Measurements from ENCODE around the gene SOD2.
"Not testable (repeated sequence)": the region's sequence is repeated elsewhere in the genome, so short reads cannot be mapped to it uniquely, and the experiment has no call there.

Gene SOD2

GRCh38 chr6:159713984-159714383 lies 20.9 kb upstream of the SOD2 start:
- Histone ChIP-seq H3K4me3 (ENCODE audit: low read length) (no peak overlapping the region), H3K36me3 (ENCODE audit: control insufficient read depth, insufficient read depth, low read length) (no peaks in the 10 kb centered on the region), H3K9ac (ENCODE audit: low read length) (no peak overlapping the region), H3K27me3 (ENCODE audit: control insufficient read depth, insufficient read depth, low read length) (no peaks in the 10 kb centered on the region), H3K4me1 (ENCODE audit: control insufficient read depth, insufficient read depth, low read length) (peaks cover 9% of the 10 kb centered on the region), H3K27ac (ENCODE audit: low read depth, low read length) (no peak overlapping the region)

GRCh38 chr6:159712389-159712788 lies 19.3 kb upstream of the SOD2 start:
- not testable (repeated sequence) for H3K36me3 ChIP-seq (ENCODE audit: control insufficient read depth, insufficient read depth, low read length); H3K27me3 ChIP-seq (ENCODE audit: control insufficient read depth, insufficient read depth, low read length); H3K4me3 ChIP-seq (ENCODE audit: low read length); H3K4me1 ChIP-seq (ENCODE audit: control insufficient read depth, insufficient read depth, low read length); H3K9ac ChIP-seq (ENCODE audit: low read length); H3K27ac ChIP-seq (ENCODE audit: low read depth, low read length)

- H3K9ac ChIP-seq (ENCODE audit: low read length); H3K4me3 ChIP-seq (ENCODE audit: low read length): not testable (repeated sequence)
Measured at GRCh38 chr6:159710603-159711002, 17.6 kb upstream of the SOD2 start.

DNA sequence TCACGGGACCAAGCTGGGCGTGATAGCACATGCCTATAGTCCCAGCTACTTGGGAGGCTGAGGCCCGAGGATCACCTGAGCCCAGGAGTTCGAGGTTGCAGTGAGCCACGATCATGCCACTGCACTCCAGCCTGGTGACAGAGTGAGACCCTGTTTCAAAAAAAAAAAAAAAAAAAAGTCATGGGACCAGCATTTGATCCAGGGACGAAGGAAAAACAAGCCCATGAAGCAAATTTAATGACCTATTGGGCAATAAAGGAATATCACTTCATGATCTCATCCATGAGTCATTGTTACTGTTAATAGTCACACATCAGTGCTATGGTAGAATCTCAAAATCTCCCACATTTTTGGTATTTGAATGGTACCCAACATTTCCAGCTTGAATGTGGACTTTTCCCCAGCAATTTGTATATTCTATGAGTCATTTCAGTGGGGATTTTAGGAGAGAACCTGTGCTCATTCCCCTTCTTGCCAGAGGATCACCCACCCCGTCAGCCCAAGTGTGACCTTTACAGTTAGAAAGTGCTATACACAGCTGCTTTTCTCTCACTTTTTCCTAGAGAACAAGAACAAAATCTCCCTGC lies 8.5 kb upstream of the SOD2 start:
- peak overlapping the region; percentile 18 for H3K27ac ChIP-seq (ENCODE audit: low read depth, low read length)
- H3K27me3 ChIP-seq (ENCODE audit: control insufficient read depth, insufficient read depth, low read length) = no peaks in the 10 kb centered on the region
- H3K36me3 ChIP-seq (ENCODE audit: control insufficient read depth, insufficient read depth, low read length) = no peaks in the 10 kb centered on the region
- H3K4me1 ChIP-seq (ENCODE audit: control insufficient read depth, insufficient read depth, low read length) = no peaks in the 10 kb centered on the region
- no peak overlapping the region for H3K4me3 ChIP-seq (ENCODE audit: low read length)
- no peak overlapping the region for H3K9ac ChIP-seq (ENCODE audit: low read length)

More at GRCh38 chr6:159710603-159711002, 17.6 kb upstream of the SOD2 start:
- H3K4me1 ChIP-seq (ENCODE audit: control insufficient read depth, insufficient read depth, low read length); H3K36me3 ChIP-seq (ENCODE audit: control insufficient read depth, insufficient read depth, low read length); H3K27ac ChIP-seq (ENCODE audit: low read depth, low read length); H3K27me3 ChIP-seq (ENCODE audit: control insufficient read depth, insufficient read depth, low read length): not testable (repeated sequence)

DNA sequence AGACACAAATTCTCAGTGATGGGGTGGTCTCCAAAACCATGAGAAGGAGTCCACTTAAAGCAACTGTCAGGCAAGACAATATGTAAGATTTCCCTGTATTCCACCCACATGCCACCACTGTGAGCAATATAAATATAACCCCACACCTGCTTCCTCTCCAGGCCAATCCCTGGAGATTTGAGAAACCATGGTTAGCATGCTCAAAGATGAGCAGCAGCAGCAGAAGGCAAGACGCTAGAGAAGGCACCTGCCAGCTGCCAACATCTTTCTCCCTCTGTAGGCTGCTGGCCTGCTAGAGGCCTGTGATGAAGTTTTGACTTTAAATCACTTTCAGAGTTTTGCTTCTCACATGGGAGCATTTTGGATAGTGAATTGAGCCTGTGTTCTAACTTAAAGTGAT lies 7.9 kb upstream of the SOD2 start:
- no peak overlapping the region for H3K9ac ChIP-seq (ENCODE audit: low read length)
- no peaks in the 10 kb centered on the region for H3K27me3 ChIP-seq (ENCODE audit: control insufficient read depth, insufficient read depth, low read length)
- H3K27ac ChIP-seq (ENCODE audit: low read depth, low read length) = no peak overlapping the region
- H3K4me3 ChIP-seq (ENCODE audit: low read length) = no peak overlapping the region
- H3K4me1 ChIP-seq (ENCODE audit: control insufficient read depth, insufficient read depth, low read length) = no peaks in the 10 kb centered on the region
- no peaks in the 10 kb centered on the region for H3K36me3 ChIP-seq (ENCODE audit: control insufficient read depth, insufficient read depth, low read length)

GRCh38 chr6:159695984-159696383 lies 2.9 kb upstream of the SOD2 start:
- Histone ChIP-seq H3K4me1 (ENCODE audit: control insufficient read depth, insufficient read depth, low read length) (peaks cover 14% of the 10 kb centered on the region), H3K9ac (ENCODE audit: low read length) (no peak overlapping the region), H3K36me3 (ENCODE audit: control insufficient read depth, insufficient read depth, low read length) (peaks cover 2% of the 10 kb centered on the region), H3K4me3 (ENCODE audit: low read length) (no peak overlapping the region), H3K27me3 (ENCODE audit: control insufficient read depth, insufficient read depth, low read length) (no peaks in the 10 kb centered on the region), H3K27ac (ENCODE audit: low read depth, low read length) (no peak overlapping the region)

DNA sequence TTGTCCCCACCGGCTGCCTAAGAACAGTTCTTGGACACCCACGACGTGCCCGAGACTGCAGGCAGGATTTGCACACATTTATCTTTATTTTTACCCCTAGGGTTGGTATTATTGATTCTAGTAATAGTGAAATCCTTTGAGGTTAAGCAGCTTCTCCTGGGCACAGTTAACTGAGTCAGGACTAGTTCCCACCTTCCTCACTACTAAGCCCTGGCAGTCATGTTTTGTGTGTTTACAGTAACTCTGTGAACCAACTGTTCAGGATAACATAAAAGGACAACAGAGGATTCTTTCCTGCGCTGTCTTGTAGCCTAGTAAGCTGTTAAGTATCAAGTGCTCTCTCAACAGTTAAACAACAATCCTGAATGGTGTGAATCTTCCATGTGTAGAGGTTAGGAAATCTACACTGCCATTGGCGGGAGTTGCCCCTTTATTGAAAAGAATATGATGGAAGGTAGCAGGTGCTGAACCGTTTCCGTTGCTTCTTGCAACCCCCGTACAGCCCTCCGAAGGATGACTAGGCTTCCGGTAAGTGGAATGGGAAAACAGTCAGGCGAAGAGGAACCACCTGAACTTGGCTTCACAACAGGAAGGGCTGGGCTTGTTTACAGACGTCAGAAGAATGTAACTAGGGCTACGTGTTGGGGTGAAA lies 979 bp upstream of the SOD2 start:
- peaks cover 4% of the 10 kb centered on the region for H3K36me3 ChIP-seq (ENCODE audit: control insufficient read depth, insufficient read depth, low read length)
- H3K27me3 ChIP-seq (ENCODE audit: control insufficient read depth, insufficient read depth, low read length) = no peaks in the 10 kb centered on the region
- peak overlapping the region; percentile 76 for H3K9ac ChIP-seq (ENCODE audit: low read length)
- peak overlapping the region; percentile 99 for H3K27ac ChIP-seq (ENCODE audit: low read depth, low read length)
- peak overlapping the region; percentile 95 for H3K4me3 ChIP-seq (ENCODE audit: low read length)
- peaks cover 14% of the 10 kb centered on the region for H3K4me1 ChIP-seq (ENCODE audit: control insufficient read depth, insufficient read depth, low read length)

- peak overlapping the region; percentile 95 for H3K4me3 ChIP-seq (ENCODE audit: low read length)
- H3K27me3 ChIP-seq (ENCODE audit: control insufficient read depth, insufficient read depth, low read length) = no peaks in the 10 kb centered on the region
- peak overlapping the region; percentile 99 for H3K27ac ChIP-seq (ENCODE audit: low read depth, low read length)
- peaks cover 7% of the 10 kb centered on the region for H3K36me3 ChIP-seq (ENCODE audit: control insufficient read depth, insufficient read depth, low read length)
- peaks cover 14% of the 10 kb centered on the region for H3K4me1 ChIP-seq (ENCODE audit: control insufficient read depth, insufficient read depth, low read length)
- H3K9ac ChIP-seq (ENCODE audit: low read length) = peak overlapping the region; percentile 66
Measured at GRCh38 chr6:159692303-159693127, 526 bp downstream of the SOD2 start.

GRCh38 chr6:159691963-159692287 lies 1.1 kb downstream of the SOD2 start:
- peaks cover 10% of the 10 kb centered on the region for H3K36me3 ChIP-seq (ENCODE audit: control insufficient read depth, insufficient read depth, low read length)
- H3K4me3 ChIP-seq (ENCODE audit: low read length) = peak overlapping the region; percentile 95
- no peaks in the 10 kb centered on the region for H3K27me3 ChIP-seq (ENCODE audit: control insufficient read depth, insufficient read depth, low read length)
- H3K9ac ChIP-seq (ENCODE audit: low read length) = peak overlapping the region; percentile 66
- H3K27ac ChIP-seq (ENCODE audit: low read depth, low read length) = peak overlapping the region; percentile 99
- peaks cover 14% of the 10 kb centered on the region for H3K4me1 ChIP-seq (ENCODE audit: control insufficient read depth, insufficient read depth, low read length)

DNA sequence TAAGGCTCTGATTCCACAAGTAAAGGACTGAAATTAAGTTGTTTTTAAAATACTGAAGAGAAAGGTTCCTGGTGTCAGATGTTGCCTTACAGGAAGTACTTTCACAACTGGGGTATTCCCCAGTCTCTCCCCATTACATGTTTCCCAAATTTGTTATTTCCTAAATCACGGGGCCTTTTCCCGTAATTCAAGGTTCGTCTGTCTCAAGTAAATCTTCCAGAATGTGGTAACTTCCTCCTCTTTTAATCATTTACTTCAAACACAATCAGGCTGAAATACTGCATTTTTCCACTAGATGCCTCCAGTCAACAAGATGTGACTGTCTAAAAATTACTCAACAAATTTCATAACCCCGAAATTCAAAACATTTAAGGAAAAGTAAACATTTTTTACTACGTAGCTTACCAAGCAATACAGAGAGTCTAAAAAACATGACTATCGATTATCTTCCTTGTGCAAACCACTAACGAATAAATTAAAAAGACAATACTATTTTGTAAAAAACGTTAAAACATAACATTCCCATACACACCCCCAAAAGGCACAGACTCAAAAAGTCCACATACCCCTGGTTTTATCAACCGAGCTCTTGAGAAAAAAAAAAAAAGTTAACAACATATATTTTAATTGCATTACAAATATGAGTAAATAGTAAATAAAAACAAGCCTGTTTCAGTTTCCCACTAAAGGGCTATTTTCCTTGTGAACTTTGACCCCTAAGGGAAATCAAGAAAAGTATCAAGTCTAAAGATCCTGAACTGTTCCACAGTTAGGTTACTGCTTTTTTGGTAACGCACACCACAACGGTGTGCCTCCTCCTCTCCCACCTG lies 1.7 kb downstream of the SOD2 start:
- Histone ChIP-seq H3K4me3 (ENCODE audit: low read length) (peak overlapping the region; percentile 95), H3K36me3 (ENCODE audit: control insufficient read depth, insufficient read depth, low read length) (peaks cover 10% of the 10 kb centered on the region), H3K27ac (ENCODE audit: low read depth, low read length) (peak overlapping the region; percentile 99), H3K4me1 (ENCODE audit: control insufficient read depth, insufficient read depth, low read length) (peaks cover 14% of the 10 kb centered on the region), H3K27me3 (ENCODE audit: control insufficient read depth, insufficient read depth, low read length) (no peaks in the 10 kb centered on the region), H3K9ac (ENCODE audit: low read length) (peak overlapping the region; percentile 66)

DNA sequence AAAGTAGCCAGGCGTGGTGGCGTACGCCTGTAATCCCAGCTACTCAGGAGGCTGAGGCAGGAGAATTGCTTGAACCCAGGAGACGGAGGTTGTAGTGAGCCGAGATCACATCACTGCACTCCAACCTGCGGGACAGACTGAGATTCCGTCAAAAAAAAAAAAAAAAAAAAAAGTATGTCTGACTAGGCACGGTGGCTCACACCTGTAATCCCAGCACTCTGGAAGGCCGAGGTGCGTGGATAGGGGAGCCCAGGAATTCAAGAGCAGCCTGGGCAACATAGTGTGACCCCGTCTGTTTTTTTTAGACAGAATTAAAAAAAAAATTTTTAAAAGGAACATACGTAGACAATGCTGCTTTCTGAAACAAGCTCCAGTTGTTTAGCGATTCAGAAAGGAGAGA lies 2.9 kb downstream of the SOD2 start:
- not testable (repeated sequence) for H3K27me3 ChIP-seq (ENCODE audit: control insufficient read depth, insufficient read depth, low read length); H3K36me3 ChIP-seq (ENCODE audit: control insufficient read depth, insufficient read depth, low read length); H3K4me3 ChIP-seq (ENCODE audit: low read length); H3K27ac ChIP-seq (ENCODE audit: low read depth, low read length); H3K9ac ChIP-seq (ENCODE audit: low read length)
- H3K4me1 ChIP-seq (ENCODE audit: control insufficient read depth, insufficient read depth, low read length) = peaks cover 14% of the 10 kb centered on the region

DNA sequence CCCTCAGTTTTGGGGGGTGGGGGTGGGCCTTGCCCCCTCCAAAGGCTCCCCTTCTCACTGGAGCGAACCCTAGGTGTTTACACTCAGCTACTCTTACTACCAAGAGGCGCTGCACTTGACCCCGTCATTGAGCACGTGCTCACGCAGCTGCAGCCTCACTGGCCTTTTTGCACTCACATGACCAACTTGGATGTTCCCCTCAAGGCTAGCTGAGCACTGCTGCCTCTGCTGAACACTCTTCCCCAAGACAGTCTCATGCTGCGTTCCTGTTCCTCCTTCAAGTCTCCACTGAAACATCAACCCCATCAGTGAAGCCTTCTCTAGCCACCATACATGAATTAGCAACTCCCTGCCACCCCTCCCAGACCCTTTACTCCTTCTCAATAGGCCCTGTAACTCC lies 4.0 kb downstream of the SOD2 start:
- Histone ChIP-seq H3K27me3 (ENCODE audit: control insufficient read depth, insufficient read depth, low read length) (no peaks in the 10 kb centered on the region), H3K9ac (ENCODE audit: low read length) (no peak overlapping the region), H3K27ac (ENCODE audit: low read depth, low read length) (no peak overlapping the region), H3K36me3 (ENCODE audit: control insufficient read depth, insufficient read depth, low read length) (peaks cover 16% of the 10 kb centered on the region), H3K4me1 (ENCODE audit: control insufficient read depth, insufficient read depth, low read length) (peaks cover 11% of the 10 kb centered on the region), H3K4me3 (ENCODE audit: low read length) (no peak overlapping the region)
